ENCODE measurements around the gene COL20A1. TPM values are rescaled to one million over a fixed set of nuclear protein-coding genes. Genes with fewer than 3 reads are reported as not detected.
A peak's percentile ranks its signal among the peaks of the same experiment; 100 is the strongest.
"Not testable (repeated sequence)": the region's sequence is repeated elsewhere in the genome, so short reads cannot be mapped to it uniquely, and the experiment has no call there.

The COL20A1 gene
- under 1 TPM in 1 of 2 experiments, not detected in 1; 0.05 TPM for total RNA-seq

DNA sequence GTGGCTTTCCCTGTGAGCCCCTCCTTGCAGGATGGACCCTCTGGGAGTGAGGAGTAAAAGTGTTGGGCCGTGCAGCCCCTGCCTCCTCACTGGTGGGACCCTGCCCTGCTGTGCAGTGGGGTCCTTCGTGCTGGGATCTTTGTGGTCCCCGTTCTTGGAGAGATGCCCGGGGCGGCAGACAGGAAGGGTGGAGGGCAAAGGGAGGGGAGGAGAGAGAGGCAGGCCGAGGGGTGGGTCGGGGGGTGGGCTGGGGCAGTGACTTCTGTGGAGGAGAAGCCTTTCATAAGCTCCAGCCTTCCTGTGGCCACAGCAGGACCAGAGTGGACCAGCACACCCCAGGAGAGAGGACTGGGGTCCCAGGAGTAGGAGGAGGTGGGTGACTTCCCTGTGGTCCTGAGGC, at the start of gene COL20A1:
Gene COL20A1 (plus strand): TSS at position 283 of the 400 bp plus-strand sequence. CDS start 1,922 bp downstream, outside the sequence.
- DNase-seq: no peak
- Mint-ChIP-seq H3K4me3 (no peak within 1 kb of the TSS), H3K27me3 (ENCODE audit: low read depth) (peaks cover 4% of the 10 kb centered on the region), H3K27ac (no peak within 1 kb of the TSS), H3K36me3 (ENCODE audit: low read depth) (peaks cover 1% of the 10 kb centered on the region), H3K9me3 (no peaks in the 10 kb centered on the region), H3K4me1 (ENCODE audit: low read depth) (peaks cover 1% of the 10 kb centered on the region)
- CTCF ChIA-PET: no interaction called here
- intact Hi-C loops (cut with micrococcal nuclease): no loop called here

- no peak for DNase-seq
- Mint-ChIP-seq H3K9me3 (no peaks in the 10 kb centered on the region), H3K27me3 (ENCODE audit: low read depth) (peaks cover 5% of the 10 kb centered on the region), H3K4me1 (ENCODE audit: low read depth) (no peaks in the 10 kb centered on the region), H3K4me3 (no peak overlapping the region), H3K36me3 (ENCODE audit: low read depth) (no peaks in the 10 kb centered on the region), H3K27ac (no peak overlapping the region)
- CTCF ChIA-PET: no interaction called here
- intact Hi-C loops (cut with micrococcal nuclease): no loop called here
Observed at GRCh38 chr20:63243604-63244247, 49.3 kb upstream of the COL20A1 start.

GRCh38 chr20:63244468-63244867, 48.5 kb upstream of the COL20A1 start:
- CTCF ChIA-PET: no interaction called here
- Mint-ChIP-seq H3K9me3 (no peaks in the 10 kb centered on the region), H3K27me3 (ENCODE audit: low read depth) (peaks cover 9% of the 10 kb centered on the region), H3K36me3 (ENCODE audit: low read depth) (no peaks in the 10 kb centered on the region), H3K4me1 (ENCODE audit: low read depth) (no peaks in the 10 kb centered on the region), H3K4me3 (no peak overlapping the region), H3K27ac (no peak overlapping the region)
- no peak for DNase-seq
- intact Hi-C loops (cut with micrococcal nuclease): no loop called here

GRCh38 chr20:63246490-63247288, 46.3 kb upstream of the COL20A1 start:
- intact Hi-C loops (cut with micrococcal nuclease): no loop called here

DNA sequence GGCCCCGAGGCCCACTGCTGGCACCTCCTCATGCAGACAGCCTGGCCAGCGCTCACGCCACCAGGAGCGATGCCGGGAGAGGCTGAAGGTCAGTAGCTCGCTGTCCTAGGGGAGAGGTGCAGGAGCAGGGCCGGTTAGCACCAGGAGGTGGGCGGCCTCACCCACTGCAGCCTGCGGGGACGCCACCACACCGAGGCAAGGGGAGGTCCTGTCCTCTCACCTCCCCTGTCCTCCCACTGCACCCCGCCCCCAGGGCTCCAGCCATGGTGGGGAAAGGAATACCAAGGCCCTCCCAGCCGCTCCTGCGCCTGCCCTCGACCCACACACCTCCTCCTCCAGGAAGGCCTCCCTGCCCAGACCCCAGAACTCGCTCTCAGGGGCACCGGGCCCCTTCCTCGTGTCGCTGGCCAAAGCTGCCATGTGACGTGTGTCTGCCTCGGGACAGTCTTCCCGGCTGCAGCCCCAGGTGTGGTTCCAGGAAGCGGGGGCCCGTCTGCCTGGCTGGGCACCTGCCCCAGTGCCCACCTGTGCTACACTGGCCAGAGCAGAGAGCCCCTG, 45.2 kb upstream of the COL20A1 start:
- H3K4me1 Mint-ChIP-seq (ENCODE audit: low read depth): no peaks in the 10 kb centered on the region
- no peaks in the 10 kb centered on the region for H3K9me3 Mint-ChIP-seq
- H3K36me3 Mint-ChIP-seq (ENCODE audit: low read depth): no peaks in the 10 kb centered on the region
- CTCF ChIA-PET: interaction anchor here (1.0 kb wide), 1 partner anchor 212 kb away, joined by 3 read pairs; no protein-coding TSS in a partner anchor
- peaks cover 15% of the 10 kb centered on the region for H3K27me3 Mint-ChIP-seq (ENCODE audit: low read depth)
- intact Hi-C loops (cut with micrococcal nuclease): no loop called here
- no peak overlapping the region for H3K4me3 Mint-ChIP-seq
- no peak overlapping the region for H3K27ac Mint-ChIP-seq
- DNase-seq: no peak

More at GRCh38 chr20:63246490-63247288, 46.3 kb upstream of the COL20A1 start:
- DNase-seq: no peak
- Mint-ChIP-seq H3K27ac (no peak overlapping the region), H3K4me3 (no peak overlapping the region), H3K4me1 (ENCODE audit: low read depth) (no peaks in the 10 kb centered on the region), H3K27me3 (ENCODE audit: low read depth) (peaks cover 11% of the 10 kb centered on the region), H3K36me3 (ENCODE audit: low read depth) (no peaks in the 10 kb centered on the region), H3K9me3 (no peaks in the 10 kb centered on the region)
- CTCF ChIA-PET: interaction anchor here (2.5 kb wide), 1 partner anchor 23 kb away, joined by 11 read pairs; no protein-coding TSS in a partner anchor

- no peaks in the 10 kb centered on the region for H3K9me3 Mint-ChIP-seq
- CTCF ChIA-PET: interaction anchor here (1.0 to 1.5 kb wide), 2 partner anchors 26 to 214 kb away, joined by 3 to 6 read pairs; no protein-coding TSS in a partner anchor
- intact Hi-C loops (cut with micrococcal nuclease): no loop called here
- no peak overlapping the region for H3K27ac Mint-ChIP-seq
- peaks cover 20% of the 10 kb centered on the region for H3K27me3 Mint-ChIP-seq (ENCODE audit: low read depth)
- DNase-seq: no peak
- no peaks in the 10 kb centered on the region for H3K36me3 Mint-ChIP-seq (ENCODE audit: low read depth)
- peaks cover 2% of the 10 kb centered on the region for H3K4me1 Mint-ChIP-seq (ENCODE audit: low read depth)
- no peak overlapping the region for H3K4me3 Mint-ChIP-seq
Observed at GRCh38 chr20:63248835-63249591, 44.0 kb upstream of the COL20A1 start.

DNA sequence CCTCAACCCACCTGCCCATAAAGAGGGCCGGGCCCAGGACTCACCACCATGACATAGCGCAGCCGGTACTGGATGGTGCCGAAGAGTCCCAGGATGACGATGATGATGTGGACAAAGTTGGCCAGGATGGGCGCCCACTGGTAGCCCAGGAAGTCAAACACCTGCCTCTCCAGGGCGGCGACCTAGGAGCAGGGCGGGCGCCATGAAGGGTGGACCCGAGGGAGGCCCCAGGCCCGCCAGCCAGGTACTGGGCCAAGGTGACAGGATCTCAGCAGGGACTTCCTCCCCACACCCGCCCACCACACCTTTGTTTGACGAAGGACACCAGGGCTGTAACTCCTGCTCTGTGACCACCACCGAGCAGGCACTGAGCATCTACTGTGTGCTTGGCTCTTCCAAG, 43.1 kb upstream of the COL20A1 start:
- Mint-ChIP-seq H3K4me3 (no peak overlapping the region), H3K9me3 (no peaks in the 10 kb centered on the region), H3K4me1 (ENCODE audit: low read depth) (peaks cover 2% of the 10 kb centered on the region), H3K27me3 (ENCODE audit: low read depth) (peaks cover 22% of the 10 kb centered on the region), H3K36me3 (ENCODE audit: low read depth) (no peaks in the 10 kb centered on the region), H3K27ac (no peak overlapping the region)
- intact Hi-C loops (cut with micrococcal nuclease): no loop called here
- CTCF ChIA-PET: interaction anchor here (0.6 to 1.5 kb wide), 2 partner anchors 8 to 27 kb away, joined by 3 to 6 read pairs; no protein-coding TSS in a partner anchor
- DNase-seq: no peak

- CTCF ChIA-PET: interaction anchor here (0.7 kb wide), 1 partner anchor 21 kb away, joined by 3 read pairs; the partner anchor contains the start of gene ARFGAP1
- not testable (repeated sequence) for H3K4me3 Mint-ChIP-seq; H3K4me1 Mint-ChIP-seq (ENCODE audit: low read depth); H3K9me3 Mint-ChIP-seq; H3K27ac Mint-ChIP-seq; H3K36me3 Mint-ChIP-seq (ENCODE audit: low read depth)
- intact Hi-C loops (cut with micrococcal nuclease): loop anchor here (1.0 kb wide), 1 partner anchor 28 kb away; no protein-coding TSS in a partner anchor
- H3K27me3 Mint-ChIP-seq (ENCODE audit: low read depth): peaks cover 35% of the 10 kb centered on the region
- DNase-seq: peak; percentile 35
Observed at GRCh38 chr20:63251350-63251749, 41.6 kb upstream of the COL20A1 start.

DNA sequence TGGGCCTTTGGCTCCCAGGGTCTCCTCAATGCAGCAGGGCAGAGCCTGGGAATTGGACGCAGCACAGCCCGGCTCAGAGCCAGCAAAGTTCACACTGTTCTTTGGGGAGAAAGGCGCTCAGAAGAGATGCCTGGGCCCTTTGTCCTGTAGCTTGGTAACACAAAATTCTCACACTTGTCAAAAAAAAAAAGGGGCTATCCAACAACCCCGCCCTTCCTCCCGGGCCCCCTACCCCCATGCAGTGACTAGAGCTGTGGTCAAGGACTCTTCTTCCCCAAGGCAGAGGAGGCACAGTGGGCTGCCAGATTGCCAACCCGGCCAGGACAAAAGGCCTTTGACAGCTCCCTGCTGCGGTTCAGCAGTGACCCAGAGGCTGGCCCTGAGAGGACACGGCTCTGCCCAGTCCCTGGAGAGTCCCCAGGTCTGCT, 40.7 kb upstream of the COL20A1 start:
- H3K27me3 Mint-ChIP-seq (ENCODE audit: low read depth): peaks cover 42% of the 10 kb centered on the region
- peaks cover 2% of the 10 kb centered on the region for H3K4me1 Mint-ChIP-seq (ENCODE audit: low read depth)
- no peak overlapping the region for H3K4me3 Mint-ChIP-seq
- CTCF ChIA-PET: interaction anchor here (0.9 to 2.3 kb wide), 2 partner anchors 18 to 29 kb away, joined by 3 to 13 read pairs; no protein-coding TSS in a partner anchor
- no peak for DNase-seq
- intact Hi-C loops (cut with micrococcal nuclease): no loop called here
- H3K9me3 Mint-ChIP-seq: no peaks in the 10 kb centered on the region
- H3K27ac Mint-ChIP-seq: no peak overlapping the region
- H3K36me3 Mint-ChIP-seq (ENCODE audit: low read depth): no peaks in the 10 kb centered on the region

GRCh38 chr20:63253065-63253437, 39.9 kb upstream of the COL20A1 start:
- Mint-ChIP-seq H3K4me1 (ENCODE audit: low read depth) (peaks cover 2% of the 10 kb centered on the region), H3K27me3 (ENCODE audit: low read depth) (peaks cover 43% of the 10 kb centered on the region), H3K4me3 (no peak overlapping the region), H3K9me3 (no peaks in the 10 kb centered on the region), H3K36me3 (ENCODE audit: low read depth) (no peaks in the 10 kb centered on the region), H3K27ac (no peak overlapping the region)
- intact Hi-C loops (cut with micrococcal nuclease): no loop called here
- DNase-seq: no peak
- CTCF ChIA-PET: interaction anchor here (2.3 kb wide), 1 partner anchor 30 kb away, joined by 13 read pairs; no protein-coding TSS in a partner anchor

DNA sequence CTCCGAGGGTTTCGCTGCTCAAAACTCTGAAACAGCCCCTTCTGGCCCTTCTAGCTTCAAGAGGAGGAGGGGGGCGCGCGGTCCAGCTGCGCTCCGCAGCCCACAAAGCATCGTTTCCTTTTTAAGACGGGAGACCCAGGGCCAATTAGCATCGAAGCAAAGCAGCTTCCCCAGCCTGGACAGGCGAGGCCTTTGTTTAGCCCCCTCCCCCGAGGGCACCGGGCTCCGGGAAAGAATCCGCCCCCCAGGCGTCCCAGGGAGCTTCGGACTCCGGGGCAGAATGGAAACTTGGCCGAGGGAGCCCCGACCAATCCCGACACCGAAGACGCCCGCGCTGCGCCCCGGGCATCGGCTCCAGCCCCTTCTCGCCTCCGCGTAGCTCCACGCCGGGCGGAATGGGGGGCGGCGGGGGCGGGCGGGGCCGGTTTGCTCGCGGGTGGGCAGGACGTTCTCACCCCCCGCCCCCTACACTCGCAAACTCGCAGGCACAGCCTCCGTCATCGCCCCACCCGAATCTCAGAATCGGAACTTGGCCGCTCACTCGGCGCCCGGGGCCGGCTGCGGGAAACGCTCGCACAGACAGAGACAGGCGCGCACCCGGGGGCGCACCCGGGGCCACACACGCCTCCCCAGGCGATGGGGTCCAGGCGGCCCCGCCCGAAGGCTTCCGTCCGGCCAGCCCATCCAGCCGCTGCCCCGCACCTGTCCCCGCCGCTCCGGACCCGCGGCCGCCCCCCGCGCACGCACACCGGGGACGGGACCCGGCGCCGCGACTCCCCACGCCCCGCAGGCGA, 39.4 kb upstream of the COL20A1 start:
- CTCF ChIA-PET: interaction anchor here (2.3 kb wide), 1 partner anchor 30 kb away, joined by 13 read pairs; no protein-coding TSS in a partner anchor
- no peak overlapping the region for H3K4me3 Mint-ChIP-seq
- H3K27me3 Mint-ChIP-seq (ENCODE audit: low read depth): peaks cover 41% of the 10 kb centered on the region
- no peaks in the 10 kb centered on the region for H3K36me3 Mint-ChIP-seq (ENCODE audit: low read depth)
- no peak overlapping the region for H3K27ac Mint-ChIP-seq
- H3K9me3 Mint-ChIP-seq: no peaks in the 10 kb centered on the region
- no peak for DNase-seq
- intact Hi-C loops (cut with micrococcal nuclease): no loop called here
- H3K4me1 Mint-ChIP-seq (ENCODE audit: low read depth): peaks cover 2% of the 10 kb centered on the region
